HepG2 (cell line): ENCODE results near the gene KCTD15. TPM values are rescaled to one million over a fixed set of nuclear protein-coding genes. Genes with fewer than 3 reads are reported as not detected.

ENCODE experiments used
- EED ChIP-seq: sonication (generic); formaldehyde crosslinking; IDR thresholded peaks from 2 replicates; pipeline ENCODE4 v1.5.0; 2020; ENCODE audit warnings: mild to moderate bottlenecking, missing genetic modification reagents
- HMG20A ChIP-seq: IDR thresholded peaks from 2 replicates; pipeline ENCODE4 v1.6.1; 2016; ENCODE audit warnings: borderline replicate concordance
- HNRNPLL ChIP-seq: fragments of 200-400 bp; formaldehyde crosslinking; IDR thresholded peaks from 2 replicates; pipeline ENCODE4 v1.6.1; 2017; ENCODE audit warnings: mild to moderate bottlenecking, low read depth, low read length; ENCODE audit not compliant: poor library complexity, severe bottlenecking
- JUND ChIP-seq: sonication (generic); formaldehyde crosslinking; IDR thresholded peaks from 2 replicates; pipeline ENCODE4 v1.8.0; 2022; ENCODE audit warnings: mild to moderate bottlenecking, missing genetic modification reagents
- KDM3A ChIP-seq: IDR thresholded peaks from 2 replicates; pipeline ENCODE4 v1.6.1; 2018; ENCODE audit warnings: low read depth, missing compliant biosample characterization
- KDM6A ChIP-seq: IDR thresholded peaks from 2 replicates; pipeline ENCODE4 v1.6.1; 2016; ENCODE audit warnings: low read depth
- KLF15 ChIP-seq: sonication (generic); formaldehyde crosslinking; IDR thresholded peaks from 2 replicates; pipeline ENCODE4 v1.8.1; 2023; ENCODE audit warnings: borderline replicate concordance, mild to moderate bottlenecking, inconsistent platforms, missing genetic modification reagents, mixed read lengths
- KMT2A ChIP-seq: sonication (generic); formaldehyde crosslinking; IDR thresholded peaks from 2 replicates; pipeline ENCODE4 v1.4.0; 2020; ENCODE audit warnings: missing genetic modification reagents
- NCOA2 ChIP-seq: sonication (generic); formaldehyde crosslinking; IDR thresholded peaks from 2 replicates; pipeline ENCODE4 v1.8.0; 2022; ENCODE audit warnings: inconsistent platforms
- NPAS2 ChIP-seq: sonication (generic); formaldehyde crosslinking; IDR thresholded peaks from 2 replicates; pipeline ENCODE4 v1.8.0; 2022; ENCODE audit warnings: mild to moderate bottlenecking, missing genetic modification reagents, borderline replicate concordance
- PHF8 ChIP-seq: sonication (generic); formaldehyde crosslinking; IDR thresholded peaks from 2 replicates; pipeline ENCODE4 v1.5.0; 2020; ENCODE audit warnings: missing genetic modification reagents
- SNAI1 ChIP-seq: sonication (generic); formaldehyde crosslinking; IDR thresholded peaks from 2 replicates; pipeline ENCODE4 v1.5.0; 2020; ENCODE audit warnings: mild to moderate bottlenecking, missing genetic modification reagents, borderline replicate concordance
- SRY ChIP-seq: sonication (generic); formaldehyde crosslinking; IDR thresholded peaks from 2 replicates; pipeline ENCODE4 v1.8.0; 2022; ENCODE audit warnings: mild to moderate bottlenecking, missing genetic modification reagents
- ZNF501 ChIP-seq: sonication (generic); formaldehyde crosslinking; IDR thresholded peaks from 2 replicates; pipeline ENCODE4 v1.5.1; 2020; ENCODE audit warnings: mild to moderate bottlenecking, moderate library complexity, missing genetic modification reagents
- polyA plus RNA-seq, 8 experiments: library from polyadenylated mRNA; depleted of rRNA in 3 of 8; stranded (reverse) in 7 of 8; unstranded in 1 of 8; fragments of >200 nt; fragmentation: Illumina TruSeq in 4 of 8; extraction: Trizol in 4 of 8; gene quantifications; 2 replicates each; pipeline versions ENCODE4 v1.2.1 to v1.2.3, GENCODE V29; 2011 to 2016; ENCODE audit warnings: low read depth in 4 of 8, missing spikeins in 1 of 8, mixed read lengths in 1 of 8; ENCODE audit not compliant: insufficient read depth in 1 of 8
- total RNA-seq, 5 experiments: library from RNA; depleted of rRNA; stranded (reverse); fragments of >200 nt; fragmentation: Illumina TruSeq; extraction: Trizol; gene quantifications; 2 replicates each; pipeline ENCODE4 v1.2.3, GENCODE V29; 2016; ENCODE audit warnings: low read depth in 1 of 5
- TF ChIP-seq, protein P1 (sequence below): sonication (generic); formaldehyde crosslinking; IDR thresholded peaks from 2 replicates; pipeline ENCODE4 v1.8.0; 2022; ENCODE audit warnings: mild to moderate bottlenecking, missing genetic modification reagents, moderate library complexity
- TF ChIP-seq, protein P2 (sequence below): sonication (generic); formaldehyde crosslinking; IDR thresholded peaks from 2 replicates; pipeline ENCODE4 v1.5.0; 2020; ENCODE audit warnings: missing genetic modification reagents
- TF ChIP-seq, protein P3 (sequence below), 2 experiments: fragments of 450-650 bp in 1 of 2; sonication (generic) in 1 of 2; formaldehyde crosslinking; IDR thresholded peaks; 2 replicates each; pipeline versions ENCODE4 v1.5.0 to v1.8.0; 2020 to 2022; ENCODE audit warnings: mild to moderate bottlenecking in 1 of 2, missing genetic modification reagents in 1 of 2
- TF ChIP-seq, protein P4 (sequence below), 2 experiments: sonication (generic) in 1 of 2; formaldehyde crosslinking in 1 of 2; IDR thresholded peaks; 2 replicates each; pipeline versions ENCODE4 v1.4.0 to v1.6.1; 2016 to 2020; ENCODE audit warnings: borderline replicate concordance in 1 of 2, low read depth in 1 of 2, mild to moderate bottlenecking in 1 of 2, missing genetic modification reagents in 1 of 2

Gene KCTD15
- total and polyA plus RNA-seq, 2 of the 13 experiments (the other 11 are each of a cell fraction or from before 2014, with no cell fraction given) = 13.2 to 16.7 TPM

DNA sequence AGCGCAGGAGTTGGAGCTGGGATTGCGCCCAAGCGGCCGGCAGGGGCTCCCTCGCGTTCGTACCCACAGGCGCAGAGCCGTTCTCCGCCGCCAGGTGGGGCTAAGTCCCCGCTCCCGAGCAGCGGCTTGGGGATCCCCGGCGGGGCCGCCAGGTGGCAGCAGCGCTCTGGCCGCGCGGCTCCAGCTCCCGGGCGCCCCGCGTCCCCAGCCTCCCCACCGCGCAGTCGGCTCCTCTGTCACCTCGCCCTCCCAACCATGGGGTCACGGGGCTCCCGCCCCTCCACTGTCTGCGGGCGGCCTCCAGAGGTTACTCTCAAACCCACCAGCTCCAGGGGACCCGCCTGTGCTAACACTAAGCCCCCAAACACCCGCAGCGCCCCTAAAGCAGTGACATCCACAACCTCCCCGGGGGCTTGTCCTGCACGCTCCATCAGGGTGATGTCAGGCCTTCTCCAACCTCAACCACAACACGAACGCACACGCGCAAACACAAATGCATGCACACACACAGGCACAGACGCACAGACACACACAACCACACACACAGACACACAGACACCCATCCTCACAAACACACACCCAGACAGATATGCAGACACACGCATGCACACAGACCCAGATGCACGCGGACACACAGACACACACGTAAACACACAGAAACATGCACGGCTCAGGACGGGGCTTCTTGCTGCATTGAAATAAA is 18.4 kb upstream of the KCTD15 start (continued):
- TF ChIP-seq JUND (CRISPR knock-in tag) = 0 out of 2 replicates have a peak, but pooled peaks have one; percentile 40
- TF ChIP-seq NPAS2 (CRISPR knock-in tag) = no peak
- TF ChIP-seq PHF8 (CRISPR knock-in tag) = peak; percentile 27; the same call in 1 of the 2 replicates
- TF ChIP-seq, protein P1, sequence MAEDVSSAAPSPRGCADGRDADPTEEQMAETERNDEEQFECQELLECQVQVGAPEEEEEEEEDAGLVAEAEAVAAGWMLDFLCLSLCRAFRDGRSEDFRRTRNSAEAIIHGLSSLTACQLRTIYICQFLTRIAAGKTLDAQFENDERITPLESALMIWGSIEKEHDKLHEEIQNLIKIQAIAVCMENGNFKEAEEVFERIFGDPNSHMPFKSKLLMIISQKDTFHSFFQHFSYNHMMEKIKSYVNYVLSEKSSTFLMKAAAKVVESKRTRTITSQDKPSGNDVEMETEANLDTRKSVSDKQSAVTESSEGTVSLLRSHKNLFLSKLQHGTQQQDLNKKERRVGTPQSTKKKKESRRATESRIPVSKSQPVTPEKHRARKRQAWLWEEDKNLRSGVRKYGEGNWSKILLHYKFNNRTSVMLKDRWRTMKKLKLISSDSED (CRISPR knock-in tag) = no peak
- TF ChIP-seq KDM6A (CRISPR knock-in tag) = no peak
- TF ChIP-seq HMG20A (CRISPR knock-in tag) = no peak
- TF ChIP-seq, protein P2, sequence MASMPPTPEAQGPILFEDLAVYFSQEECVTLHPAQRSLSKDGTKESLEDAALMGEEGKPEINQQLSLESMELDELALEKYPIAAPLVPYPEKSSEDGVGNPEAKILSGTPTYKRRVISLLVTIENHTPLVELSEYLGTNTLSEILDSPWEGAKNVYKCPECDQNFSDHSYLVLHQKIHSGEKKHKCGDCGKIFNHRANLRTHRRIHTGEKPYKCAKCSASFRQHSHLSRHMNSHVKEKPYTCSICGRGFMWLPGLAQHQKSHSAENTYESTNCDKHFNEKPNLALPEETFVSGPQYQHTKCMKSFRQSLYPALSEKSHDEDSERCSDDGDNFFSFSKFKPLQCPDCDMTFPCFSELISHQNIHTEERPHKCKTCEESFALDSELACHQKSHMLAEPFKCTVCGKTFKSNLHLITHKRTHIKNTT (CRISPR knock-in tag) = no peak
- TF ChIP-seq, protein P3, sequence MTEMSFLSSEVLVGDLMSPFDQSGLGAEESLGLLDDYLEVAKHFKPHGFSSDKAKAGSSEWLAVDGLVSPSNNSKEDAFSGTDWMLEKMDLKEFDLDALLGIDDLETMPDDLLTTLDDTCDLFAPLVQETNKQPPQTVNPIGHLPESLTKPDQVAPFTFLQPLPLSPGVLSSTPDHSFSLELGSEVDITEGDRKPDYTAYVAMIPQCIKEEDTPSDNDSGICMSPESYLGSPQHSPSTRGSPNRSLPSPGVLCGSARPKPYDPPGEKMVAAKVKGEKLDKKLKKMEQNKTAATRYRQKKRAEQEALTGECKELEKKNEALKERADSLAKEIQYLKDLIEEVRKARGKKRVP (CRISPR knock-in tag; IDR thresholded peaks at IDR 0.05) = no peak
- peak; percentile 64 for TF ChIP-seq HNRNPLL
- TF ChIP-seq SNAI1 (CRISPR knock-in tag) = no peak
- TF ChIP-seq NCOA2 = peak; percentile 33; the same call in 1 of the 2 replicates
- TF ChIP-seq KMT2A (CRISPR knock-in tag) = no peak
- 0 out of 2 replicates have a peak, but pooled peaks have one; percentile 36 for TF ChIP-seq EED
- TF ChIP-seq KDM3A (CRISPR knock-in tag) = peak; percentile 84
- TF ChIP-seq SRY (CRISPR knock-in tag) = peak; percentile 80; the same call in 1 of the 2 replicates
- peak; percentile 46; the same call in 1 of the 2 replicates for TF ChIP-seq ZNF501 (CRISPR knock-in tag)
- no peak for TF ChIP-seq KLF15 (CRISPR knock-in tag)
- TF ChIP-seq, protein P4, sequence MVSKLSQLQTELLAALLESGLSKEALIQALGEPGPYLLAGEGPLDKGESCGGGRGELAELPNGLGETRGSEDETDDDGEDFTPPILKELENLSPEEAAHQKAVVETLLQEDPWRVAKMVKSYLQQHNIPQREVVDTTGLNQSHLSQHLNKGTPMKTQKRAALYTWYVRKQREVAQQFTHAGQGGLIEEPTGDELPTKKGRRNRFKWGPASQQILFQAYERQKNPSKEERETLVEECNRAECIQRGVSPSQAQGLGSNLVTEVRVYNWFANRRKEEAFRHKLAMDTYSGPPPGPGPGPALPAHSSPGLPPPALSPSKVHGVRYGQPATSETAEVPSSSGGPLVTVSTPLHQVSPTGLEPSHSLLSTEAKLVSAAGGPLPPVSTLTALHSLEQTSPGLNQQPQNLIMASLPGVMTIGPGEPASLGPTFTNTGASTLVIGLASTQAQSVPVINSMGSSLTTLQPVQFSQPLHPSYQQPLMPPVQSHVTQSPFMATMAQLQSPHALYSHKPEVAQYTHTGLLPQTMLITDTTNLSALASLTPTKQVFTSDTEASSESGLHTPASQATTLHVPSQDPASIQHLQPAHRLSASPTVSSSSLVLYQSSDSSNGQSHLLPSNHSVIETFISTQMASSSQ (IDR thresholded peaks at IDR 0.05; ENCODE audit: low read depth) = no peak
- TF ChIP-seq, protein P4 (CRISPR knock-in tag; IDR thresholded peaks at IDR 0.05; ENCODE audit: borderline replicate concordance) = peak; percentile 48; the same call in 1 of the 2 replicates
